Fibroblast of skin of left quadriceps (primary cell): Measurements from ENCODE around the gene OSTC.
"Not testable (repeated sequence)": the region's sequence is repeated elsewhere in the genome, so short reads cannot be mapped to it uniquely, and the experiment has no call there.

Experiments used
- DNase-seq, 2 experiments: peaks; one replicate each; pipeline ENCODE4 v3.0.0-alpha.2; 2013; ENCODE audit warnings: low read depth in 2 of 2

OSTC gene

GRCh38 chr4:108646706-108647105 is 3.7 kb upstream of the OSTC start:
- no peak for DNase-seq

GRCh38 chr4:108649863-108650211 is 562 bp upstream of the OSTC start:
- no peak for DNase-seq

- DNase-seq, result peak in 1 of 2 experiments; percentile 42
These were observed 804 bp downstream of the OSTC start for GRCh38 chr4:108651014-108651791.

- no peak for DNase-seq
These were observed 12.2 kb downstream of the OSTC start for GRCh38 chr4:108662629-108663028.

- DNase-seq, result no peak
These were observed 24.1 kb downstream of the OSTC start for GRCh38 chr4:108674356-108674977.

GRCh38 chr4:108681321-108681809 is 31.0 kb downstream of the OSTC start:
- no peak for DNase-seq

- peak; percentile 22 to 36 for DNase-seq
These were observed 33.1 kb downstream of the OSTC start for GRCh38 chr4:108683479-108683878.

- no peak for DNase-seq
These were observed 34.8 kb downstream of the OSTC start for GRCh38 chr4:108685036-108685686.

GRCh38 chr4:108690738-108691137 is 40.3 kb downstream of the OSTC start:
- DNase-seq, result no peak

- DNase-seq, result no peak
These were observed 42.8 kb downstream of the OSTC start for GRCh38 chr4:108693211-108693610.

- no peak for DNase-seq
These were observed 43.4 kb downstream of the OSTC start for GRCh38 chr4:108693819-108694218.

GRCh38 chr4:108694423-108694822 is 44.0 kb downstream of the OSTC start:
- no peak for DNase-seq

- no peak for DNase-seq
These were observed 44.7 kb downstream of the OSTC start for GRCh38 chr4:108695062-108695461.

GRCh38 chr4:108696160-108696559 is 45.8 kb downstream of the OSTC start:
- no peak for DNase-seq

- peak; percentile 83 to 85 for DNase-seq
These were observed 49.8 kb downstream of the OSTC start for GRCh38 chr4:108700081-108700757.

- peak; percentile 17 to 26 for DNase-seq
These were observed 52.6 kb downstream of the OSTC start for GRCh38 chr4:108702960-108703359.

- no peak for DNase-seq
These were observed 53.0 kb downstream of the OSTC start for GRCh38 chr4:108703370-108703769.

GRCh38 chr4:108703966-108704365 is 53.6 kb downstream of the OSTC start:
- DNase-seq, result no peak

GRCh38 chr4:108706289-108706688 is 55.9 kb downstream of the OSTC start:
- no peak for DNase-seq

- no peak for DNase-seq
These were observed 58.8 kb downstream of the OSTC start for GRCh38 chr4:108709234-108709633.

GRCh38 chr4:108709722-108710121 is 59.3 kb downstream of the OSTC start:
- no peak for DNase-seq

- not testable (repeated sequence) for DNase-seq
These were observed 60.2 kb downstream of the OSTC start for GRCh38 chr4:108710578-108710977.
